ENCODE results near the gene NCOA7. TPM values are rescaled to one million over a fixed set of nuclear protein-coding genes. Genes with fewer than 3 reads are reported as not detected.
A peak's percentile ranks its signal among the peaks of the same experiment; 100 is the strongest.

The NCOA7 gene
- total and polyA plus RNA-seq, 9 of the 15 experiments (the other 6 are each of a cell fraction or from before 2014, with no cell fraction given): 5.8 to 14.6 (median 9.3) TPM

DNA sequence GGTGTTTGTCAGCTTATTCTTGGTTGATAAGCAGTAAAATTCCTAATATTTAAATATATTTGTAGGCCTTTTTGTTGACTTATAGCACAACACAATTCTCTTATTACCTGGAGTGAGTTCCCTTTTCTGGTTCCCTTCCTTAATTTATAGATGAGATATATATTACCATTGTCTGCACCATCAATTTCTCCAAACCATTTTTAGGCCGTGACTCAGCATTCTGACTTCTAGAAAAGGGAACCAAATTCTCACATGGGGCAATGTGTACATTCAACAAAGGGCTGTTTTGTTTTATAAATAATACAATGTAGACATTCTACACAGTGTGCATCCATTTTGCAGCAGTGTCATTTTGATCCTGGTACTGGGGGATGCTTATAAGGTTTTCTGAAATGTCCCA is 52.8 kb downstream of the NCOA7 start (continued):
- no peak for TF ChIP-seq CXXC5 (CRISPR knock-in tag; IDR thresholded peaks at IDR 0.05)
- no peak for TF ChIP-seq ZC3H11A (IDR thresholded peaks at IDR 0.05; ENCODE audit: low read depth, low read length)
- TF ChIP-seq, protein P1, sequence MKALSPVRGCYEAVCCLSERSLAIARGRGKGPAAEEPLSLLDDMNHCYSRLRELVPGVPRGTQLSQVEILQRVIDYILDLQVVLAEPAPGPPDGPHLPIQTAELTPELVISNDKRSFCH (CRISPR knock-in tag; IDR thresholded peaks at IDR 0.05): no peak
- TF ChIP-seq, protein P1 (tag; IDR thresholded peaks at IDR 0.05): no peak
- TF ChIP-seq MAZ (CRISPR knock-in tag; conservative IDR thresholded peaks at IDR 0.05 in 1 of 2, IDR thresholded peaks at IDR 0.05 in 1 of 2): no peak
- TF ChIP-seq, protein P2, sequence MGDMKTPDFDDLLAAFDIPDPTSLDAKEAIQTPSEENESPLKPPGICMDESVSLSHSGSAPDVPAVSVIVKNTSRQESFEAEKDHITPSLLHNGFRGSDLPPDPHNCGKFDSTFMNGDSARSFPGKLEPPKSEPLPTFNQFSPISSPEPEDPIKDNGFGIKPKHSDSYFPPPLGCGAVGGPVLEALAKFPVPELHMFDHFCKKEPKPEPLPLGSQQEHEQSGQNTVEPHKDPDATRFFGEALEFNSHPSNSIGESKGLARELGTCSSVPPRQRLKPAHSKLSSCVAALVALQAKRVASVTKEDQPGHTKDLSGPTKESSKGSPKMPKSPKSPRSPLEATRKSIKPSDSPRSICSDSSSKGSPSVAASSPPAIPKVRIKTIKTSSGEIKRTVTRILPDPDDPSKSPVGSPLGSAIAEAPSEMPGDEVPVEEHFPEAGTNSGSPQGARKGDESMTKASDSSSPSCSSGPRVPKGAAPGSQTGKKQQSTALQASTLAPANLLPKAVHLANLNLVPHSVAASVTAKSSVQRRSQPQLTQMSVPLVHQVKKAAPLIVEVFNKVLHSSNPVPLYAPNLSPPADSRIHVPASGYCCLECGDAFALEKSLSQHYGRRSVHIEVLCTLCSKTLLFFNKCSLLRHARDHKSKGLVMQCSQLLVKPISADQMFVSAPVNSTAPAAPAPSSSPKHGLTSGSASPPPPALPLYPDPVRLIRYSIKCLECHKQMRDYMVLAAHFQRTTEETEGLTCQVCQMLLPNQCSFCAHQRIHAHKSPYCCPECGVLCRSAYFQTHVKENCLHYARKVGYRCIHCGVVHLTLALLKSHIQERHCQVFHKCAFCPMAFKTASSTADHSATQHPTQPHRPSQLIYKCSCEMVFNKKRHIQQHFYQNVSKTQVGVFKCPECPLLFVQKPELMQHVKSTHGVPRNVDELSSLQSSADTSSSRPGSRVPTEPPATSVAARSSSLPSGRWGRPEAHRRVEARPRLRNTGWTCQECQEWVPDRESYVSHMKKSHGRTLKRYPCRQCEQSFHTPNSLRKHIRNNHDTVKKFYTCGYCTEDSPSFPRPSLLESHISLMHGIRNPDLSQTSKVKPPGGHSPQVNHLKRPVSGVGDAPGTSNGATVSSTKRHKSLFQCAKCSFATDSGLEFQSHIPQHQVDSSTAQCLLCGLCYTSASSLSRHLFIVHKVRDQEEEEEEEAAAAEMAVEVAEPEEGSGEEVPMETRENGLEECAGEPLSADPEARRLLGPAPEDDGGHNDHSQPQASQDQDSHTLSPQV (IDR thresholded peaks at IDR 0.05): peak; percentile 38; the same call in 1 of the 2 replicates
- no peak for TF ChIP-seq NFIX (CRISPR knock-in tag; IDR thresholded peaks at IDR 0.05; ENCODE audit: low read depth)
- TF ChIP-seq, protein P3, sequence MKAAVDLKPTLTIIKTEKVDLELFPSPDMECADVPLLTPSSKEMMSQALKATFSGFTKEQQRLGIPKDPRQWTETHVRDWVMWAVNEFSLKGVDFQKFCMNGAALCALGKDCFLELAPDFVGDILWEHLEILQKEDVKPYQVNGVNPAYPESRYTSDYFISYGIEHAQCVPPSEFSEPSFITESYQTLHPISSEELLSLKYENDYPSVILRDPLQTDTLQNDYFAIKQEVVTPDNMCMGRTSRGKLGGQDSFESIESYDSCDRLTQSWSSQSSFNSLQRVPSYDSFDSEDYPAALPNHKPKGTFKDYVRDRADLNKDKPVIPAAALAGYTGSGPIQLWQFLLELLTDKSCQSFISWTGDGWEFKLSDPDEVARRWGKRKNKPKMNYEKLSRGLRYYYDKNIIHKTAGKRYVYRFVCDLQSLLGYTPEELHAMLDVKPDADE (conservative IDR thresholded peaks at IDR 0.05; ENCODE audit: control insufficient read depth, low read depth, low read length): no peak
- no peak for TF ChIP-seq ZNF165 (CRISPR knock-in tag; IDR thresholded peaks at IDR 0.05; ENCODE audit: borderline replicate concordance)
- no peak for TF ChIP-seq MTA3 (IDR thresholded peaks at IDR 0.05; ENCODE audit: borderline replicate concordance)
- no peak for TF ChIP-seq HDGF (IDR thresholded peaks at IDR 0.05)
- no peak for TF ChIP-seq ZBTB17 (CRISPR knock-in tag; IDR thresholded peaks at IDR 0.05)
- no peak for TF ChIP-seq GTF2F1 (IDR thresholded peaks at IDR 0.05; ENCODE audit: low read depth, low read length)
- TF ChIP-seq, protein P4, sequence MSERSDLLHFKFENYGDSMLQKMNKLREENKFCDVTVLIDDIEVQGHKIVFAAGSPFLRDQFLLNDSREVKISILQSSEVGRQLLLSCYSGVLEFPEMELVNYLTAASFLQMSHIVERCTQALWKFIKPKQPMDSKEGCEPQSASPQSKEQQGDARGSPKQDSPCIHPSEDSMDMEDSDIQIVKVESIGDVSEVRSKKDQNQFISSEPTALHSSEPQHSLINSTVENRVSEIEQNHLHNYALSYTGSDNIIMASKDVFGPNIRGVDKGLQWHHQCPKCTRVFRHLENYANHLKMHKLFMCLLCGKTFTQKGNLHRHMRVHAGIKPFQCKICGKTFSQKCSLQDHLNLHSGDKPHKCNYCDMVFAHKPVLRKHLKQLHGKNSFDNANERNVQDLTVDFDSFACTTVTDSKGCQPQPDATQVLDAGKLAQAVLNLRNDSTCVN (CRISPR knock-in tag; IDR thresholded peaks at IDR 0.05): no peak
- no peak for TF ChIP-seq PML (IDR thresholded peaks at IDR 0.05; ENCODE audit: low read length)
- TF ChIP-seq ZBTB7A (IDR thresholded peaks at IDR 0.05; ENCODE audit: borderline replicate concordance, control insufficient read depth, low read depth, low read length): no peak
- no peak for TF ChIP-seq HMG20B (CRISPR knock-in tag; IDR thresholded peaks at IDR 0.05)
- TF ChIP-seq ZNF57 (CRISPR knock-in tag; IDR thresholded peaks at IDR 0.05): no peak
- no peak for TF ChIP-seq HMG20A (CRISPR knock-in tag; conservative IDR thresholded peaks at IDR 0.05)
- TF ChIP-seq, protein P5, sequence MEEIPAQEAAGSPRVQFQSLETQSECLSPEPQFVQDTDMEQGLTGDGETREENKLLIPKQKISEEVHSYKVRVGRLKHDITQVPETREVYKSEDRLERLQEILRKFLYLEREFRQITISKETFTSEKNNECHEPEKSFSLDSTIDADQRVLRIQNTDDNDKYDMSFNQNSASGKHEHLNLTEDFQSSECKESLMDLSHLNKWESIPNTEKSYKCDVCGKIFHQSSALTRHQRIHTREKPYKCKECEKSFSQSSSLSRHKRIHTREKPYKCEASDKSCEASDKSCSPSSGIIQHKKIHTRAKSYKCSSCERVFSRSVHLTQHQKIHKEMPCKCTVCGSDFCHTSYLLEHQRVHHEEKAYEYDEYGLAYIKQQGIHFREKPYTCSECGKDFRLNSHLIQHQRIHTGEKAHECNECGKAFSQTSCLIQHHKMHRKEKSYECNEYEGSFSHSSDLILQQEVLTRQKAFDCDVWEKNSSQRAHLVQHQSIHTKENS (CRISPR knock-in tag; IDR thresholded peaks at IDR 0.05): no peak
- TF ChIP-seq SMARCB1 (IDR thresholded peaks at IDR 0.05; ENCODE audit: insufficient read length, low read depth): no peak
- no peak for TF ChIP-seq CCAR2 (IDR thresholded peaks at IDR 0.05; ENCODE audit: low read depth, low read length)
